GM18526 (cell line): ENCODE data around the gene NKX1-2.

Experiments
- POLR2A ChIP-seq: IDR thresholded peaks from 3 replicates; pipeline ENCODE4 v1.6.1; 2011; ENCODE audit not compliant: insufficient read length; ENCODE audit errors: extremely low read depth

The NKX1-2 gene

GRCh38 chr10:124480860-124481259, 31.0 kb upstream of the NKX1-2 start:
- no peak for TF ChIP-seq POLR2A

GRCh38 chr10:124478515-124478914, 28.7 kb upstream of the NKX1-2 start:
- no peak for TF ChIP-seq POLR2A

- TF ChIP-seq POLR2A: no peak
Observed at GRCh38 chr10:124477614-124478363, 28.0 kb upstream of the NKX1-2 start.

GRCh38 chr10:124476043-124476725, 26.3 kb upstream of the NKX1-2 start:
- no peak for TF ChIP-seq POLR2A

GRCh38 chr10:124474514-124475070, 24.8 kb upstream of the NKX1-2 start:
- no peak for TF ChIP-seq POLR2A

GRCh38 chr10:124473070-124473469, 23.2 kb upstream of the NKX1-2 start:
- TF ChIP-seq POLR2A: no peak

- TF ChIP-seq POLR2A: no peak
Observed at GRCh38 chr10:124472071-124472470, 22.2 kb upstream of the NKX1-2 start.

- no peak for TF ChIP-seq POLR2A
Observed at GRCh38 chr10:124470544-124471434, 21.0 kb upstream of the NKX1-2 start.

GRCh38 chr10:124469956-124470484, 20.2 kb upstream of the NKX1-2 start:
- no peak for TF ChIP-seq POLR2A

- no peak for TF ChIP-seq POLR2A
Observed at GRCh38 chr10:124468624-124469023, 18.8 kb upstream of the NKX1-2 start.

GRCh38 chr10:124467165-124467564, 17.3 kb upstream of the NKX1-2 start:
- no peak for TF ChIP-seq POLR2A

- TF ChIP-seq POLR2A: no peak
Observed at GRCh38 chr10:124465777-124466488, 16.1 kb upstream of the NKX1-2 start.

- no peak for TF ChIP-seq POLR2A
Observed at GRCh38 chr10:124465003-124465776, 15.4 kb upstream of the NKX1-2 start.
